HFF-Myc (cell line): ENCODE data around the gene GIPC3.

Source experiments
- DNase-seq: peaks from one replicate; pipeline ENCODE4 v3.0.0-alpha.2; 2011; ENCODE audit warnings: low read depth; ENCODE audit errors: extremely low read depth
- H3K4me3 ChIP-seq: replicated peaks from 2 replicates; pipeline ENCODE4 v1.5.1; 2011; ENCODE audit warnings: low read depth, mild to moderate bottlenecking, control low read depth, low read length
- TF ChIP-seq, protein P1 (sequence below): IDR thresholded peaks from 2 replicates; pipeline ENCODE4 v1.5.1; 2012; ENCODE audit warnings: mild to moderate bottlenecking, low read depth, low read length, control low read depth; ENCODE audit errors: missing control alignments

GIPC3 gene

DNA sequence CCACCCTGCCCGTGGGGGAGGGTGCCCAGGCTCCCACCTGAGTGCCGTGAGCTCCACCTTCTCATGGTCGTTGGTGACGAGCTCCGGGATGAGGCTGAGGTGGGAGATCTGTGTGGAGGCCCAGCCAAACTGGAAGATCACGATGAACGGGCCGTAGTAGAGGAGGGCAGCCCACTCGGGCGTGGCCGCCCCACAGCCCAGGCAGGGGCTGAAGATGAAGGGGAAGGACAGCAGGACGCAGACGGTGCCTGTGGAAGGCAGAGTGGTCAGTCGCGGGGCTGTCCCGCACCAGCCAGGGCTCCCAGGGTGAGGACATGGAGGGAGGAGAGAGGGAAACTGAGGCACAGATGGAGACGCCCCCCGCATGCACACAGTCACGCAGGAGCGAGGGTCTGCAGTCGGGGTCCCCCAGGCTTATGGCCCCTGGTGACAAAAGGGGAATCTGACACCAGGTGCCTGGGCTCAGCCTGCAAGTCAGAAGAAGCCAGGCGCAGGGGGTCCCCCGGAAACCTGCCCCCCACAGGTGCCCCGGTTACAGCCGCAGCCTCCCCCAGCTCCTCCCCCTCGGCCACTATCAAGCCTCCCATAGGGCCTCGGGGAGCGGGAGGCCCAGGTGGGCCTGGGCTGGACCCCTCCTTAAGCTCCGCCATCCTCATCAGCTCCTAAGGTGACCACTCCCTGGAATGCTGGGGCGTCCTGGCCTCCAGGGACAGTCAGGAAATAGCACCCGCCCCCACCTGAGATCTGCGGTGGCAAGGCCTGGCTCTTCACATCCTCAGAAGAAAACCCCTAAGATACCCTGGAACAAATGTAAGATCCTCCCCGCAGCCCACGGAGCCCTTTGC lies 34.1 kb upstream of the GIPC3 start:
- H3K4me3 ChIP-seq: no peak overlapping the region
- TF ChIP-seq, protein P1, sequence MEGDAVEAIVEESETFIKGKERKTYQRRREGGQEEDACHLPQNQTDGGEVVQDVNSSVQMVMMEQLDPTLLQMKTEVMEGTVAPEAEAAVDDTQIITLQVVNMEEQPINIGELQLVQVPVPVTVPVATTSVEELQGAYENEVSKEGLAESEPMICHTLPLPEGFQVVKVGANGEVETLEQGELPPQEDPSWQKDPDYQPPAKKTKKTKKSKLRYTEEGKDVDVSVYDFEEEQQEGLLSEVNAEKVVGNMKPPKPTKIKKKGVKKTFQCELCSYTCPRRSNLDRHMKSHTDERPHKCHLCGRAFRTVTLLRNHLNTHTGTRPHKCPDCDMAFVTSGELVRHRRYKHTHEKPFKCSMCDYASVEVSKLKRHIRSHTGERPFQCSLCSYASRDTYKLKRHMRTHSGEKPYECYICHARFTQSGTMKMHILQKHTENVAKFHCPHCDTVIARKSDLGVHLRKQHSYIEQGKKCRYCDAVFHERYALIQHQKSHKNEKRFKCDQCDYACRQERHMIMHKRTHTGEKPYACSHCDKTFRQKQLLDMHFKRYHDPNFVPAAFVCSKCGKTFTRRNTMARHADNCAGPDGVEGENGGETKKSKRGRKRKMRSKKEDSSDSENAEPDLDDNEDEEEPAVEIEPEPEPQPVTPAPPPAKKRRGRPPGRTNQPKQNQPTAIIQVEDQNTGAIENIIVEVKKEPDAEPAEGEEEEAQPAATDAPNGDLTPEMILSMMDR: no peak
- no peak for DNase-seq

- no peak for DNase-seq
- TF ChIP-seq, protein P1: no peak
Observed at GRCh38 chr19:3551792-3552095, 33.5 kb upstream of the GIPC3 start.

DNA sequence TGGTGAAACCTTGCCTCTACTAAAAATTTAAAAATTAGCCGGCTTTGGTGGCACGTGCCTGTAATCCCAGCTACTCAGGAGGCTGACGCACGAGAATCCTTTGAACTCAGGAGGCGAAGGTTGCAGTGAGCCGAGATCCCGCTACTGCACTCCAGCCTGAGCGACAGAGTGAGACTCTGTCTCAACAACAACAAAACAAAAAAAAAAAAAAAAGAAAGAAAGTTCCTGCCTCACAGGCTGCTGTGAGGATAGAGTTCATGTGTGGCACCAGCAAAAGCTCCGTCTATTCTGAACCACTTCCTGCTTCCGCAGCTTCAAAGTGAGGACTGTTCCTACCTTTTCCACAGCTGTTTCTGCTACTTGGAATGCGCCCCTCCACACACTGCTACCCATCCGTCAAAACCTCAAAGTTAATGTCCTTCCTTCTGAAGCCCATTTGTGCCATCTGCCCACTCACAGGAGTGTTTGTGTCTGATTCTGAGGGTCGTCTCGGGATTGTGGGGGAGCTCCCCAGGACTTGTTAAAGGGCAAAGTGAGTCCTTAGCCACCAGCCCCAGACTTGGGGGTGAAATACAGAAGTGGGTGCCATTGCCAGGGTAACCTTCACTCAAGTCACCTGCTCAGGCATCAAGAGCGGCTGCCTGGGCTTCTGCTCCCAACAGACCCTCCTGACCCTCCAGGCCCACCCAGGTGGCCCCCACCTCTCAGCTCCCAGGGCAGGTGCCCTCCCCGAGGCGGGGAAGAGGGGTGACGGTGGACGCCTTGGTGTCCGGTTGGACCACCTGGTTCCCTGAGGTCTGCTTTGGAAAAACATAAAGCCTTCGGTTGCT lies 30.8 kb upstream of the GIPC3 start:
- TF ChIP-seq, protein P1: no peak
- no peak for DNase-seq
- H3K4me3 ChIP-seq: no peak overlapping the region

More at GRCh38 chr19:3551792-3552095, 33.5 kb upstream of the GIPC3 start:
- no peak overlapping the region for H3K4me3 ChIP-seq

GRCh38 chr19:3555653-3556422 lies 29.4 kb upstream of the GIPC3 start:
- peak overlapping the region; percentile 75 for H3K4me3 ChIP-seq
- no peak for DNase-seq
- TF ChIP-seq, protein P1: no peak

GRCh38 chr19:3556423-3556977 lies 28.8 kb upstream of the GIPC3 start:
- no peak for DNase-seq
- peak overlapping the region; percentile 75 for H3K4me3 ChIP-seq
- TF ChIP-seq, protein P1: no peak

- DNase-seq: no peak
- TF ChIP-seq, protein P1: no peak
- peak overlapping the region; percentile 75 for H3K4me3 ChIP-seq
Observed at GRCh38 chr19:3556978-3557460, 28.3 kb upstream of the GIPC3 start.
